ENCODE measurements around the gene ANXA5. TPM values are rescaled to one million over a fixed set of nuclear protein-coding genes. Genes with fewer than 3 reads are reported as not detected.
A peak's percentile ranks its signal among the peaks of the same experiment; 100 is the strongest.

ANXA5 gene
- total RNA-seq, 2 donors from 2014 or later, result 212 to 241 TPM

- DNase-seq, result peak; percentile 48
- Histone ChIP-seq H3K4me1 (ENCODE audit: control insufficient read depth, insufficient read depth, low read length) (no peaks in the 10 kb centered on the region), H3K9me3 (ENCODE audit: control insufficient read depth, low read length) (no peaks in the 10 kb centered on the region), H3K4me3 (ENCODE audit: low read length) (no peak overlapping the region), H3K27me3 (ENCODE audit: control insufficient read depth, insufficient read depth, low read length, poor library complexity, severe bottlenecking) (no peaks in the 10 kb centered on the region), H3K27ac (ENCODE audit: low read depth, low read length) (no peak overlapping the region), H3K9ac (ENCODE audit: extremely low read depth, low read length, poor library complexity, severe bottlenecking) (no peak overlapping the region), H3K36me3 (ENCODE audit: control insufficient read depth, insufficient read depth, low read length) (peaks cover 84% of the 10 kb centered on the region)
- H3K36me3 Mint-ChIP-seq (ENCODE audit: low read depth), result peaks cover 62% of the 10 kb centered on the region
- H3K27me3 Mint-ChIP-seq (ENCODE audit: insufficient read depth), result no peaks in the 10 kb centered on the region
- TF ChIP-seq, protein P1, sequence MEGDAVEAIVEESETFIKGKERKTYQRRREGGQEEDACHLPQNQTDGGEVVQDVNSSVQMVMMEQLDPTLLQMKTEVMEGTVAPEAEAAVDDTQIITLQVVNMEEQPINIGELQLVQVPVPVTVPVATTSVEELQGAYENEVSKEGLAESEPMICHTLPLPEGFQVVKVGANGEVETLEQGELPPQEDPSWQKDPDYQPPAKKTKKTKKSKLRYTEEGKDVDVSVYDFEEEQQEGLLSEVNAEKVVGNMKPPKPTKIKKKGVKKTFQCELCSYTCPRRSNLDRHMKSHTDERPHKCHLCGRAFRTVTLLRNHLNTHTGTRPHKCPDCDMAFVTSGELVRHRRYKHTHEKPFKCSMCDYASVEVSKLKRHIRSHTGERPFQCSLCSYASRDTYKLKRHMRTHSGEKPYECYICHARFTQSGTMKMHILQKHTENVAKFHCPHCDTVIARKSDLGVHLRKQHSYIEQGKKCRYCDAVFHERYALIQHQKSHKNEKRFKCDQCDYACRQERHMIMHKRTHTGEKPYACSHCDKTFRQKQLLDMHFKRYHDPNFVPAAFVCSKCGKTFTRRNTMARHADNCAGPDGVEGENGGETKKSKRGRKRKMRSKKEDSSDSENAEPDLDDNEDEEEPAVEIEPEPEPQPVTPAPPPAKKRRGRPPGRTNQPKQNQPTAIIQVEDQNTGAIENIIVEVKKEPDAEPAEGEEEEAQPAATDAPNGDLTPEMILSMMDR (conservative IDR thresholded peaks at IDR 0.05), result peak; percentile 60
- H3K9me3 Mint-ChIP-seq, result no peaks in the 10 kb centered on the region
- H3K27ac Mint-ChIP-seq, result peak overlapping the region; percentile 54
- no peak overlapping the region for H3K4me3 Mint-ChIP-seq
- WGBS, 2 experiments (ENCODE audit: insufficient coverage in 1 of 2, insufficient read length in 1 of 2), result 89 to 92% methylated on average over 2 of the region's 2 CpGs
- H3K4me1 Mint-ChIP-seq, result peaks cover 23% of the 10 kb centered on the region
Measured at GRCh38 chr4:121675715-121676114, 21.1 kb downstream of the ANXA5 start.

GRCh38 chr4:121674696-121675095 is 22.1 kb downstream of the ANXA5 start:
- H3K27ac ChIP-seq (ENCODE audit: low read depth, low read length), result no peak overlapping the region
- H3K9me3 ChIP-seq (ENCODE audit: control insufficient read depth, low read length), result no peaks in the 10 kb centered on the region
- TF ChIP-seq, protein P1 (conservative IDR thresholded peaks at IDR 0.05), result no peak
- H3K4me1 ChIP-seq (ENCODE audit: control insufficient read depth, insufficient read depth, low read length), result no peaks in the 10 kb centered on the region
- 96% methylated on average over 2 of the region's 2 CpGs; no CpG with 5 or more reads in 1 of the 2 experiments for WGBS, 2 experiments (ENCODE audit: insufficient coverage in 1 of 2, insufficient read length in 1 of 2)
- H3K9ac ChIP-seq (ENCODE audit: extremely low read depth, low read length, poor library complexity, severe bottlenecking), result no peak overlapping the region
- peaks cover 60% of the 10 kb centered on the region for H3K36me3 Mint-ChIP-seq (ENCODE audit: low read depth)
- H3K4me3 ChIP-seq (ENCODE audit: low read length), result no peak overlapping the region
- H3K4me3 Mint-ChIP-seq, result no peak overlapping the region
- H3K36me3 ChIP-seq (ENCODE audit: control insufficient read depth, insufficient read depth, low read length), result peaks cover 84% of the 10 kb centered on the region
- H3K9me3 Mint-ChIP-seq, result no peaks in the 10 kb centered on the region
- H3K27me3 Mint-ChIP-seq (ENCODE audit: insufficient read depth), result no peaks in the 10 kb centered on the region
- DNase-seq, result no peak
- no peak overlapping the region for H3K27ac Mint-ChIP-seq
- no peaks in the 10 kb centered on the region for H3K27me3 ChIP-seq (ENCODE audit: control insufficient read depth, insufficient read depth, low read length, poor library complexity, severe bottlenecking)
- peaks cover 16% of the 10 kb centered on the region for H3K4me1 Mint-ChIP-seq

DNA sequence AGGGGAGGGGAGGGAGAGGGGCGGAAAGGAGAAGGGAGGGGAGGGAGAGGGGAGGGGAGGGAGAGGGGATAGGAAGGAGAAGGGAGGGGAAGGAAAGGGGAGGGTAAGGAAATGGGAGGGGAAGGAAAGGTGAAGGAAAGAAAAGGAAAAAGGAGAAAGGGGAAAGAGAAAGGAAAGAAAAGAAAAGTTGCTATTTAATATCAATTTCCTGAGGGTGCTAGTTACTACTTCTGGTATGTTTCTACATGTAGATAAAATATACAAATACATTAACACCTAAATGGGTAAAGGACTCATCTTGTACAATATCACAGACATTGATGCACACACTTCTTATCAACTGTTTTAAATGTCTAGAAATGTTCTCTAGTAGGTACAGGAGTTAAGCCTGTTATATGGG is 22.6 kb downstream of the ANXA5 start:
- Histone ChIP-seq H3K4me3 (ENCODE audit: low read length) (no peak overlapping the region), H3K27me3 (ENCODE audit: control insufficient read depth, insufficient read depth, low read length, poor library complexity, severe bottlenecking) (no peaks in the 10 kb centered on the region), H3K9ac (ENCODE audit: extremely low read depth, low read length, poor library complexity, severe bottlenecking) (no peak overlapping the region), H3K36me3 (ENCODE audit: control insufficient read depth, insufficient read depth, low read length) (peaks cover 84% of the 10 kb centered on the region), H3K9me3 (ENCODE audit: control insufficient read depth, low read length) (no peaks in the 10 kb centered on the region), H3K27ac (ENCODE audit: low read depth, low read length) (no peak overlapping the region), H3K4me1 (ENCODE audit: control insufficient read depth, insufficient read depth, low read length) (no peaks in the 10 kb centered on the region)
- WGBS, 2 experiments (ENCODE audit: insufficient coverage in 1 of 2, insufficient read length in 1 of 2), result 100% methylated on average over 1 of the region's 1 CpG; no CpG with 5 or more reads in 1 of the 2 experiments
- H3K4me1 Mint-ChIP-seq, result peaks cover 13% of the 10 kb centered on the region
- no peak overlapping the region for H3K4me3 Mint-ChIP-seq
- no peak for DNase-seq
- no peak overlapping the region for H3K27ac Mint-ChIP-seq
- TF ChIP-seq, protein P1 (conservative IDR thresholded peaks at IDR 0.05), result no peak
- peaks cover 62% of the 10 kb centered on the region for H3K36me3 Mint-ChIP-seq (ENCODE audit: low read depth)
- H3K27me3 Mint-ChIP-seq (ENCODE audit: insufficient read depth), result no peaks in the 10 kb centered on the region
- no peaks in the 10 kb centered on the region for H3K9me3 Mint-ChIP-seq
